Brain microvascular endothelial cell (primary cell): Measurements from ENCODE around the gene NOTCH4.
"Not testable (repeated sequence)": the region's sequence is repeated elsewhere in the genome, so short reads cannot be mapped to it uniquely, and the experiment has no call there.

Experiments
- DNase-seq: peaks from one replicate; pipeline ENCODE4 v3.0.0-alpha.2; 2020
- H3K27ac ChIP-seq: fragments of 250-450 bp; sonication (Bioruptor Pico); 2 replicates; pipeline ENCODE4 v1.5.1; 2020; ENCODE audit warnings: mild to moderate bottlenecking, moderate library complexity
- H3K27me3 ChIP-seq: fragments of 250-450 bp; sonication (Bioruptor Pico); replicated peaks from 2 replicates; pipeline ENCODE4 v1.5.1; 2020; ENCODE audit warnings: mild to moderate bottlenecking
- H3K36me3 ChIP-seq: fragments of 250-450 bp; sonication (Bioruptor Pico); replicated peaks from 2 replicates; pipeline ENCODE4 v1.5.1; 2020; ENCODE audit warnings: mild to moderate bottlenecking
- H3K4me3 ChIP-seq: 2 replicates; pipeline ENCODE4 v1.5.1; 2011; ENCODE audit warnings: low read depth, mild to moderate bottlenecking, control low read depth, low read length, moderate library complexity
- CTCF ChIP-seq: IDR thresholded peaks from 2 replicates; pipeline ENCODE4 v1.5.1; 2011; ENCODE audit warnings: low read depth, mild to moderate bottlenecking, moderate library complexity, low read length, control low read depth, inconsistent platforms; ENCODE audit errors: missing control alignments
- in situ Hi-C: cut with HindIII; loops from 2 replicates; pipeline ENCODE4 v1.10.0; 2017; ENCODE audit warnings: low sequenced_read_pairs, low pct_ligation_motif_present

Gene NOTCH4

GRCh38 chr6:32223258-32224235, at the start of gene NOTCH4:
Gene NOTCH4 (minus strand): TSS chr6:32224067. CDS start chr6:32223928, 139 bp downstream.
- H3K27ac ChIP-seq: no peak within 1 kb of the TSS
- DNase-seq: no peak
- no peak within 1 kb of the TSS for H3K4me3 ChIP-seq
- no peak for TF ChIP-seq CTCF
- in situ Hi-C loops: no loop called here
- no peaks in the 10 kb centered on the region for H3K36me3 ChIP-seq
- no peaks in the 10 kb centered on the region for H3K27me3 ChIP-seq

GRCh38 chr6:32271429-32271828, 47.6 kb upstream of the NOTCH4 start:
- in situ Hi-C loops: no loop called here
- Histone ChIP-seq H3K36me3 (no peaks in the 10 kb centered on the region), H3K27ac (no peak overlapping the region), H3K27me3 (no peaks in the 10 kb centered on the region), H3K4me3 (no peak overlapping the region)
- no peak for TF ChIP-seq CTCF
- no peak for DNase-seq

GRCh38 chr6:32268459-32268858, 44.6 kb upstream of the NOTCH4 start:
- in situ Hi-C loops, H3K27me3 ChIP-seq, H3K27ac ChIP-seq, H3K36me3 ChIP-seq, H3K4me3 ChIP-seq, DNase-seq: not testable (repeated sequence)

- H3K27me3 ChIP-seq: no peaks in the 10 kb centered on the region
- no peak overlapping the region for H3K27ac ChIP-seq
- in situ Hi-C loops: no loop called here
- H3K4me3 ChIP-seq: no peak overlapping the region
- no peaks in the 10 kb centered on the region for H3K36me3 ChIP-seq
- no peak for TF ChIP-seq CTCF
- DNase-seq: no peak
Observed at GRCh38 chr6:32267035-32267434, 43.2 kb upstream of the NOTCH4 start.

- H3K4me3 ChIP-seq, in situ Hi-C loops, H3K27me3 ChIP-seq, H3K36me3 ChIP-seq, H3K27ac ChIP-seq, DNase-seq: not testable (repeated sequence)
Observed at GRCh38 chr6:32257262-32257661, 33.4 kb upstream of the NOTCH4 start.

- Histone ChIP-seq H3K27ac (peak overlapping the region; percentile 50), H3K27me3 (no peaks in the 10 kb centered on the region), H3K36me3 (no peaks in the 10 kb centered on the region), H3K4me3 (peak overlapping the region; percentile 48)
- in situ Hi-C loops: no loop called here
- DNase-seq: peak; percentile 86
- TF ChIP-seq CTCF: peak; percentile 87
Observed at GRCh38 chr6:32255199-32256153, 31.6 kb upstream of the NOTCH4 start.
